ENCODE measurements around the gene CPAMD8.

CPAMD8 gene

DNA sequence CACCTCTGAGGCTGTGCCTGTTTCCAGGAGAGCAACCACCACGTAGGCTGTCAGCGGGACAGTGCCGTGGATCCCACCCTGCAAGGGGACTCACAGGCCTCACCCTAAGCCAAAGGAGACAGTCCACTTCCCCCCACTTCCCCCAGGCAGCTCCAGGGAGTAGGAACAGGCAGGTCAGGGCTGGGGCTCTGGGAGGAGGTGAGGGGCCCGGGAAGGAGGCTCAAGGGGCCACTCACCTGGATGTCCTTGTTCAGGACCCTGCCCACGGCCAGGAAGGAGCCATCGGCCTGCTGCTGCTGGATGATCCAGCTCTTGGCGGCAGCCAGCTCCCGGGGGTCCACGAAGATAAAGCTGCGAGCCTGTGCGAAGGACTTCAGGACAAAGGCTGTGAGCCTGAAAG, 112.2 kb downstream of the CPAMD8 start:
- no peak for DNase-seq

DNA sequence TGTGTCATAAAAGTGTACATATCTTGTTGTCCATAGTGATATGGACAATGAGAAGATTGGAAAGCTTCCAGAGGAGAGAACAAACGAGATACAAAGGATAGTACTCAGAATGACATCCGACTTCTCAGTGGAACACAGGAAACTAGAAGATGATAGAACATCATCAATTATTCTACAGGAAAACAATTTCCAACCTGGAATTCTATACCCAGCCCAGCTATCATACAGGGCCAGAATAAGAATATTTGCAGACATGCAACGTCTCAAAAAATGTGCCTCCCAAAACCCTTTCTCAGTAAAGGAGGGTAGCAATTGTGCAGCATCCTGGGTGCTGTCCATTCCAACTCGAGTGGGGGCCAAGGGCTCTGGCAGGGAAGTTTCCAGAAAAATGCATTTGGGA, 113.8 kb downstream of the CPAMD8 start:
- DNase-seq, result no peak

DNA sequence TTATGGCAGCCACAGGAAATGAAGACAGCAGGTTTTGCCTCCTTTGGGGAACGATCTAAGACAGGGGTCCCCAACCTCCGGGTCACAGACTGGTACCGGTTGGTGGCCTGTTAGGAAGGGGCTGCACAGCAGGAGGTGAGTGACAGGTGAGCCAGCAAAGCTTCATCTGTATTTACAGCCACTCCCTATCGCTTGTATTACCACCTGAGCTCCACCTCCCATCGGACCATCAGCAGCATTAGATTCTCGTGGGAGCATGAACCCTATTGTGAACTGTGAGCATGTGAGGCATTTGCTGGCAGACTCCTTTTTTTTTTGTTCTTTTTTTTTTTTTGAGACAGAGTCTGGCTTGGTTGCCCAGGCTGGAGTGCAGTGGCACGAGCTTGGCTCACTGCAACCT, 115.6 kb downstream of the CPAMD8 start:
- no peak for DNase-seq

DNA sequence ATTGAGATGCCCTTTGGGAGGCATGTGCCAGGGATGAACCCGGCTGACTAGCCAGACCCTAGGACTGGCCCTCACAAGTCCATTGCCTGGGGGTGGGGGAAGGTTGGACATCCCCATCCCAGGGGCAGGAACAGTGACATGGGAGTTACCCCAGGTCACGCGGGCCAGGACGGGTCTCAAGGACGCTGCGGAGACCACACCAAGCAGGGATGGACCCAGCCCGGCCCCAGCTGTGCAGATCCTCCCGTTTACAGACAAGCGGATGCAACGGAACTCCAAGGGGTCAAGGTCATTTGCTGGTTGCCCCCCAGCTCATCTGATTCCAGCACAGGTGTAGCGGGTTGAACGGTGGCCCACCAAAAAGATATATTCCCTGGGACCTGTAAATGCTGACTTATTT, 117.9 kb downstream of the CPAMD8 start:
- no peak for DNase-seq

DNA sequence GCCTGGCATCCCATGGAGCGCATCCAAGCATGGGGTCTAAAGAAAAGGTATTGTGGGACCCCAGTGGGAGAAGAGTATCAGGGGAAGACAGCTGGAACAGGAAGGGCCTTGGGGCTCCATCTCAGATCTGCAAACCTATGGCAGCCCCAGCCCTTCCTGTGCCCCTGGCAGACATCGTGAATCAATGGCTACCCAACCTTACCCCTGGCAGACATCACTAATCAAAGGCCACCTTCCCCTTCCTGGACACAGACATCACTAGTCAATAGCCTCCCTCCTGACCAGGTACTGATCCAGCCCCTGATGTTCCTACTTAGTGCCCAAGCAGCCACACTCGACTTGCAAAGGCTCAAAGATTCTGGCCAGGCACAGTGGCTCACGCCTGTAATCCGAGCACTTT, 122.0 kb downstream of the CPAMD8 start:
- DNase-seq, result no peak

DNA sequence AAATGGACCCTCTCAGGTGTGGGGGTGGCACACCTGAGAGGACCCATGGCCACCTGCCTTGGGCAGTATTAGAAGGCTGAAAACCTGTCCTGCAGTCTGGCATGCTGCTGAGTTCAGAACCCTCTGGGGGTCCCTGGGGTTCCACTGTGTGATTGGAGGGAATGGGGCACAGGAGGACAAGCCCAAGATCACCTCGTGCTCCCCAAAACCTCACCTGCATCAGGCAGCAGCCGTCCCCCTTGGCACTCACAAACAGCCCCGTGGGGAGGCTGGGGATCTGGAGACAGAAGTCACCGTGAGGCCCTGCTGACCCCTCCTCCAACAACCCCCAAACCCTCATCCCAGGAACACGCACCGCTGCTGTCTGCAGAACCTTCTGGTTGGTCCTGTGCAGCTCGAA, 123.3 kb downstream of the CPAMD8 start:
- DNase-seq, result no peak

DNA sequence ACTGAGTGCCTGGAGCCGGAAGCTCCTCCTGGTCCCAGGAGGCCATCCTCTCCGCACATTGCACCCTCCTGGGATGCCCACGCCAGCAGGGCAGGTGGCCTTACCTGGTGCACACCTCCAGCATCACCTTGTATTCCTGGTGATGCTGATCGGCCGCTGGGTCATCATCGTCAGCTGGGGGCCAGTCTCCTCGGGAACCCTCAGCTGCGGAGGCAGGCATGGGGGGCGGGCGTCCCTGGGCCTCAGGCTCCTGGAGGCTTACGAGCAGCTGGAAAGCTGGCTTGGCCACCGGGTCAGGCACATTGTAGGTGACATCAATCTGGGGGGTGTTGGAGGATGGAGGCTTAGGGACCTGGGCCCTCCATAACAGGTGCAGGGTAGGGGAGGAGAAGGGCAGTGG, 124.1 kb downstream of the CPAMD8 start:
- no peak for DNase-seq

DNA sequence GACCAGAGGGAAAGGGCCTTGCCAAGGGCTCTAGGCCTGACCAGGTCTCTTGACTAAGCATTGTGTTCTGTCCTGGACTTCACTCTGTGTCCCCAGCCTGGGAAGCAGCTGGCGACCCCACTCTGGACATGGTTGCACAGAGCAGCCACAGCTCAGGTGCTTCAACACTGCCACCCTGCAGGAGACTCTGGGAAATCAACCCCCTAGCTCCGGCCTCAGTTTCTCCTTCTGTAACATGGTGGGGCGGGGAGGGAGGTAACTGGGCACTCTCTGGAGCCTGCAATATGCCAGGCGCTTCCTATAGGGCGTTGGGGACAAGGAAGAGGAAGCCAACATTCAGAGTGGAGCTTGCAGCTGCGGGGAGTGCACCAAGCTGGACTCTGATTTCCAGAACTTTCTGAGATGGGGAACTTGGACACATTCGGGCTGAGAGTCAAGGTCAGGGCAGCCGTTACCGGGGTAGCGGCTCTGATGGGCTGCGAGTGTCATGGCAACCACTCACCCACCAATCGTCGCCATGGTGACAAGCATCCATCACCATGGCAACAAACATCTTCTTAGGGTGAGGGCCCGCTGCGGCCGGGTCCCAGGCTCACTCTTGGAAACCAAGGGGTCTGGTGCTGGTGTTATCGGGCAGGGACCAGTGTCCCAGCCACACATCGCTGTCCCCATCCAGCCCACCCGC, 125.0 kb downstream of the CPAMD8 start:
- no peak for DNase-seq

DNA sequence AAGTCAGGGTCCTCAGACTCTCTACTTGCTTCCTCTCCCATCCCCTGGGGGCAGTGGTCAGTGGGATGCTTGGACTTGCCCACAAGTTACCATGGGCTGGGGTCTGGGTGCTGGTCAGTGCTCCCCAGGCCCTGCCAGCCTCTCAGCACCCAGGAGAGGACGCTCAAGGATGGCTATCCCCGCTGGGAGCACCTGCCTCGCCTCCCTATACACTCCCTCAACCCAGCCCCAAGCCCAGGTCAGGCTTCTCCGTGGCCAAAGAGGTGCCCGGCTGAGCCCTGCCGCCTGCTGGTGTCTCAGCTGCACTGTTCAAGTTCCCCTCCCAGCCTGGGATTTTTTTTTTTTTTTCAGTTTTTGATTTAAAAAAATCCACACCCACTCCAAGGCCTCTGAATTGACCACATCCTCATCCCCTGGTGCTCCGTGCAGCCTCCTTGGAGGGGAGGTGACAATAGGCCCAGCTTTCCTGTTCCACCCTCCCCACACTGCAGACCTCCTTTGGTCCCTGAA, 127.0 kb downstream of the CPAMD8 start:
- no peak for DNase-seq

DNA sequence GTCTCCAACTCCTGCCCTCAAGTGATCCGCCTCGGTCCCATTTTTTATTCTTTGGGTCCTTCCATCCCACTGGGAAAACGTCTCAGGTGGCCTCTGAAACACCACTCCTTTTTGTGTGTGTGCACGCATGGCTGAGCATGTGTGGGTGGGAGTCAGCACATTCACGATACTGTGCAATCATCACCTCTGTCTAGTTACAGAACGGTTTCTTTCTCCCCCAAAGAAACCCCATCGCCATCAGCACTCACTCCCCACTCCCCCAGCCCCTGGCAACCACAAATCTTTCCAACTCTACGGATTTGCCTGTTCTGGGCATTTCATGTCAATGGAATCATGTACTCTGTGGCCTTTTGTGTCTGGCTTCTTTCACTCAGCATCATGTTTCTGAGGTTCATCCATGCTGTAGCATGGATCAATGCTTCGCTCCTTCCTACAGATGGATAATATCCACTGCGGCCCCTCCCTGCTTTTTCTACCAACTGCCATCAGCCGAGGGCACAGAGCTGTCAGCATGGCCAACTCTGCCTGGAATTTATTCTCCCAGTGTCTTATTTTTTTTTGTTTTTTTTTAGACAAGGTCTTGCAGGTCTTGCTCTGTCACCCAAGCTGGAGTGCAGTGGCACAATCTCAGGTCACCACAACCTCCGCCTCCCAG, 128.1 kb downstream of the CPAMD8 start:
- DNase-seq, result no peak

DNA sequence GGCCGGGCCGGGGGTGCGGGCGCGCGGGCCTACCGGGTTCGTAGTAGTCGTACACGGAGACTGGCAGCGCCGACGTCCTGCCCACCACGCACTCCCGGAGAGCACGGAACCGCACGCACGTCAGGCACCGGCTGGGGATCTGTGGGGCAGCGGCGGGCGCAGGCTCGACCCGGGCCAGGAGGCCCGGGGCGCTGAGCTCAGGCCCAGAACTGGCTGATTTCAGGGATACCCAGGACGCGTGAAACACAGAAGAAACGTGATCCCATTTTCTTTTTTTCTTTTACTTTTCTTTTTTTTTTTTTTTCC, 128.8 kb downstream of the CPAMD8 start:
- DNase-seq, result no peak

DNA sequence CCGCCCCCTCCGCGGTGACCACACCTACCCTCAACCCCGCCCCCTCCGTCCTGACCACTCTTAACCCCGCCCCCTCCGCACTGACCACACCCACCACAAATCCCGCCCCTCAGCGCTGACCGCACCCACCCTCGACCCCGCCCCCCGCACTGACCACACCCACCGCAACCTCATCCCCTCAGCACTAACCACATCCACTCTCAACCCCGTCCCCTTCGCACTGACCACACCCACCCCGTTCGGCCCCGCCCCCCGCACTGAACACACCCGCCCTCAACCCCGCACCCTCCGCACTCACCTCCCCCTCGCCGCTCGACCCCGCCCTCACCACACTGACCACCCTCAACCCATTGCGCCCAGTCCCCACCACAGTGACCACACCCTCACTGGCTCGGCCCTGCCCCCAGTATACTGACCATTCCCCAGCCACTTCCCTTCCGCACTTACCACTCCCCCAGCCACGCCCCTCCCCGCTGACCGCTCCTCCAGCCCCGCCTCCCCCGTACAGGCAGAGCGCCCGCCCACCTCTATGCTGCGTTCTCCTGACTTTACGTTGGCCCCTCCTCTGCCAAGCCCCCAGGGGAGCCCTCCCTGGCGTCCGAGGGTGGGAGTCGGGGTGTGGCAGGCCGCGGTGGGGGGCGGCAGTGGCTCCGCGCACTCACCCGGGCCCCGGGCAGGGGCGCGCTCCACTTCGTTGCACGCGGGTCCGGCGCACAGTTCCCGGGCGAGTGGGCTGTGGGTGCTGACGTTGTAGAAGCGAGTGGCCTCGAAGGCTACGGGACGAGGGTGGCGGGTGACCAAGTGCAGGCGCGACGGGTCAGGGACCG, 129.4 kb downstream of the CPAMD8 start:
- DNase-seq, result no peak

DNA sequence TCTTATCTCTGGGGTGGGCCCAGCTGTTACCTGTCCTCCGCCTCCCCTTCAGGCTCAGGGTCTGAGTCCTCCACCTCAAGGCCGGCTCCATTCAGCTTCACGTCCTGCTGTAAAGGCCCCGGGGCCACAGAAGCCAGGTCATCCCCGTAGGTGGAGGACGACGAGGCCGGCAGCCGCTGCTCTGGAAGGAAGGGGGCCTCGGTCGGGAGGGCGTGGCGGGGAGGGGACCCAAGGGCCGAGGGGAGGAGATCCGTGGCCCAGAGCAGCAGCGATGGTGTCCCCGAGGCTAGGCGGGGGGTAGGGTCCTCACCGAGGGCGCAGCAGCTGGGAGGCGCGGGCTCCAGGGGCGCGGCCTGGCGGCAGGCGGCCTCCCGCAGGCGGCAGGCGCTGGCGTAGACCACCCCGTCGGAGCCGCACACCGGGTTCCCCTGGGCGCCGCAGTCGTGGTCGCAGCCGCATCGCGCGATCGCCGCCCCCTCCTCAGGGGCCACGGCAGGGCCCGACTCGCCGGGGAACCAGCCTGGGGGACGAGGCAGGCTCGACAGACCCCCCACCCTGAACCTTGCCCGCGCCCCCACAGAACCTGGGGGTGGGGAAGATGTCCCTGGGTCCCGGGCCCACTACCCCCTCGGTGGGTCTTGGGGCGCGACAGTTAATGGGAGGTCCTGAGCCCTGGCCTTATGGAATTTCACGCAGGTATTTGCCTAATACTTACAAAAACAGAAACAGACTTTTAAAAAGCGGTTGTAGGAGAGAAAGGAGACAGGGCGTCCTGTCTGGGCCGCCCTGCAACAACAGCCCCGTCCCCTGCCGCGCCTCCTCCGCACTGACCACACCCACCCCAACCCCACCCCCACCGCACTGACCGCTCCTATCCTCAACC, 130.2 kb downstream of the CPAMD8 start:
- no peak for DNase-seq

DNA sequence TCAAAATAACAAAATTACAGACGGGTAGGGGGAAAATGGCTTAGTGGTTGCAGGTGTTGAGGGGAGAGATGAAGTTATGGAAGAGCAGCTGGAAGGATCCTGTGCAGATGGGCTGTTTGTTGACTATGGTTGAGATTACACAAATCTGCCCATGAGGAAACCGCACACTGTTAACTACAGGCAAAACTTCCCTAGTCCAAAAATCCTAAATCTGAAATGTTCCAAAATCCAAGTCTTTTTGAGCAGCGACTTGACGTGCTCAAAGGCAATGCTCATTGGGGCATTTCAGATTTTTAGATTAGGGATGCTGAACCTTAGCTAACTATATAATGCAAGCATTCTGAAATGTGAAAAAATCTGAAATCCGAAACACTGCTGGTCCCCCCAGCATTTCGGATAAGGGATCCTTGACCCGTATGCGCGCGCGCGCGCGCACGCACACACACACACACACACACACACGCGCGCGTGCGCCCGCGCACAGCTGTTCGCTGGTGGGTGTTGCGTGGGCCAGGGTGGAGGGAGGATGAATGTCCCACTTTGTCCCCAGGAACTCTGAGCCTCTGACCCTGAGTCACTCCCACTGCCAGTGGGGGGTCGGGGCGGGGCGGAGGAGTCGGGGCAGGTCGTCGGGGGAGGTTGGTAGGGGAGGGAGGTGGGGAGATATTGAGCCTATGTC, 131.0 kb downstream of the CPAMD8 start:
- no peak for DNase-seq

DNA sequence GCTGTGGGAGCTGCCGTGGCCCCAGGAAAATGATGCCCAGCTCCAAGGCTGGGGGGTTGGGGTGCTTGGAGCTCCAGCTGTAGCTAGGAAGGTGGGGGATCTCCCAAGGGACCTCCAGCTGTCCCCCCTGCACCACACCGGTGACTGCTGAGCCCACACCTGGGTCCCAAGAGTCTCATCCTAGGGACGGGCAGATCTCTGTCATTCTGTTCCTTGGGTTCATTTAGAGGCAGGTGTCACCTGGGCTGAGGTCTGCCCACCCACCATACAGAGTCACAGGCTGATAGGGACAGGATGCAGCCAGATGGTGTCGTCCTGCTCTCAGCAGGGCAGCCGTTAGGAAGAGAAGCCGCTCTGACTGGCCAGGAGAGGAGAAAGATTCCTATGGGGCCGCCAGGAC, 132.5 kb downstream of the CPAMD8 start:
- no peak for DNase-seq

DNA sequence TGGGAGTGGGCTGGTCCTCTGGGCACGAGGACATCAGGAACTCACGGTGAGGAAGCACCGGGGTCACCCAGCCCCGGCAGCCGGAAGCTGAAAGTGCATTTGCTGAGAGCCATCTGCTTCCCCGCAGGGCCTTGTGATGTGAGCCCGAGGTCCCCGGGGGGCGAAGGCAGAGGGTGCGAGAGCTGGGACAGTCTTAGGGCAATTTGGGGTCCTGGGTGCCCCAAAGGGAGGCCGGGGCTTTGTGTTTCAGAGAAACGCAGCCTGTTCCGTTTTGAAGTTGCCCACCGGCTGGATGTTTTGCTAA, 133.0 kb downstream of the CPAMD8 start:
- no peak for DNase-seq

DNA sequence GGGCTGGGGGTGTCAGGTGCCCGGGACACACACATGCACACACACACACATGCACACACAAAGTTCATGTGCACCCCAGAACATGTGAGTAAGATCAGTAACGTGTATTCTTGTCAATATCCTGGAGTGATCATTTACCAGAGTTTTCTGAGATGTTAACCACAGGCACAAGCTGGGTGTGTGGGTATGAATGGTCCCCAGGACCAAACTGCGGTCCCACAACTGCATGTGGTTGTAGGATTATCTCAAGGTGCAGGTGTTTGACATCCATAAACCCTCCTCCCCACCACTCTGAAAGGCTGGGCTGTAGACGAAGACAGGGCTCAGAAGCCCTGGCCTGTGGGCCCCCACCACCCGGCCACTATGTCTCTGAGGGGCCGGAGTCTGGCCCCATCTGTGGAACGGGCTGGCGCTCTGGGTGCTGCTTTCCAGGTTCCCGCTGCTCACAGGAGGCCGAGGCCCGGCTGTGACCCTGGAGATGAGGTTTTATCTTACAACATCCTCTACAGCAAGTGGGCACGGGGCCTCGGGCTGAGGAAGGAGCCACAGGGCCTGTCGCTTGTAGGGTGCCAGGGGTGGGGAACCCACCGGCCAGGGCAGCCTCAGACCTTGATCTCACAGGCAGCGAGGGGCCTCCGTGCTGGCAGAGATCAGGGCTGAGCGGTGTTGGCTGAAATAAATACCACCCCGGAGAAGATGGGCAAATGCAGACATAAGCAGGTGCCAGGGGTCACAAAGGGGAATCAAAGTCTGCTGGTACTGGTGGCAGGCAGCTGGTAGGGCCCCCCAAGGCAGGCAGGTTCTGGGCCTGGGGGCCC, 133.5 kb downstream of the CPAMD8 start:
- DNase-seq, result no peak

DNA sequence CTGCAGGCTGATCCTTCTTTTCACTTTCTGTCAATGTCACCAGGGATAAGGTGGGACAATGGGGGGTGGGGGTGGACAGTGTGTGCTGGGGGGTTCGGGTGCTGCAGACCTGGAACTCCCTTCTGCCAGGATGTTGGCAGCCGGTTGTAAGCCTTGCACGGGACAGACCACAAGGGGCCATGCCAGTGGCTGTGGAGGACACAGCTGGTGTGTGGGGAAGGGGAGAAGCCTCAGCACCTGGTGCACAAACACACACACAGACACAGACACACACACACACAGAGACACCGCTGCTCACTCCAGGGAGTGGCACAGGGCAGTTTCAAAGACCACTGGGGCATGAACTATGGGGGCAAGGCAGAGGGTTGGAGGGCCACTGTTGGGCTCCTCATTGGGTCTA, 134.2 kb downstream of the CPAMD8 start:
- DNase-seq, result no peak

DNA sequence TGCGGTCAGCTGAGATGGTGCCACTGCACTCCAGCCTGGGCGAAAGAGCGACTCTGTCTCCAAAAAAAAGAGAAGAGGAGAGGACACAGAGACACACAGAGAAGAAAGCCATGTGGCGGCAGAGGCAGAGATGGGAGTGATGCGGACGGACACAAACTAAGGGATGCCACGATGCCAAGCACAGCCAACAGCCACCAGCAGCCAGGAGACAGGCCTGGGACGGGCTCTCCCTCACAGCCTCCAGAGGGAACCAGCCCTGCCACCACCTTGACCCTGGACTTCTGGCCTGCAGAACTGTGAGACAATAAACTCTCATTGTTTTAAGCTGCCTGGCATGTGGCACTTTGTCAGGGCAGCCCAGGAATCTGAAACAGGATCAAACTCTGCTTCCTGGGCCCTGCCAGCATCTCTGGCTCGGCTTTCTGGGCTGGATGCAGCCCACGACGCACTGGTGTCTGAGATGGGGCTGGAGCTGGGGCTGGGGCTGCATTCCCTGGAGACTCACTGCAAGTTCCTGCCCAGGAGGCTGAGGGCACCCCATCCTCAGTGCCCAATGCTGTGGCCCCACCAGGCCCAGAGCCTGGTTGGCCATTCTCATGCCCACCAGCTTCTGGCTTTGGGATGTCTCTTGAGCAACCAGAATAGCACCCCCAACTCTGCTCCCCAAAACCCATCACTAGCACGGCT, 134.8 kb downstream of the CPAMD8 start:
- no peak for DNase-seq

DNA sequence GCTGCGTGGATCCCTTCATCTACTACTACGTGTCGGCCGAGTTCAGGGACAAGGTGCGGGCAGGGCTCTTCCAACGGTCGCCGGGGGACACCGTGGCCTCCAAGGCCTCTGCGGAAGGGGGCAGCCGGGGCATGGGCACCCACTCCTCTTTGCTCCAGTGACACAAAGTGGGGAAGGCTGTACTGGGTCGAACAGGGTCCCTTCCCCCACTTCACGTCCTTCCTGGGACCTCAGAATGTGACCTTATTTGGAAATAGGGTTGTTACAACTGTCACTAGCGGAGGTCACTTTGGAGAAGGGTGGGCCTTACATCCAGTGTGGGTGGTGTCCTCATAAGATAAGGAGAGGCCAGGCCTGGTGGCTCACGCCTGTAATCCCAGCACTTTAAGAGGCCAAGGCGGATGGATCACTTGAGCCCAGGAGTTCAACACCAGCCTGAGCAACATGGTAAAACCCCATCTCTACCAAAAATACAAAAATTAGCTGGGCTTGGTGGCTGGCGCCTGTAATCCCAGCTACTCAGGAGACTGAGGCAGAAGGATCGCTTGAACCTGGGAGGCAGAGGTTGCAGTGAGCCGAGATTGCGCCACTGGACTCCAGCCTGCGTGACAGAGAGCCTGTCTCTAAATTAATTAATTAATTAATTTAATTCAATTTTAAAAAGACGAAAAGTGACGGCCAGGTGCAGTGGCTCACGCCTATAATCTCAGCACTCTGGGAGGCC, 136.0 kb downstream of the CPAMD8 start:
- DNase-seq, result no peak

All from NCI-H1436 treated with DMSO at 0.1 percent for 48 hours (cell line).